GM12891 (cell line): ENCODE data around the gene PGM2.

Source experiments
- PAX5 ChIP-seq: IDR thresholded peaks from 2 replicates; pipeline ENCODE4 v1.6.1; 2011; ENCODE audit warnings: low read length, moderate library complexity, mild to moderate bottlenecking; ENCODE audit not compliant: insufficient read depth, severe bottlenecking
- POLR2A ChIP-seq: IDR thresholded peaks from 2 replicates; pipeline ENCODE4 v1.6.1; 2011; ENCODE audit warnings: low read depth, low read length, control low read depth
- POLR2AphosphoS5 ChIP-seq: IDR thresholded peaks from 2 replicates; pipeline ENCODE4 v1.6.1; 2011; ENCODE audit warnings: low read depth, low read length, control low read depth
- POU2F2 ChIP-seq: IDR thresholded peaks from 2 replicates; pipeline ENCODE4 v1.6.1; 2011; ENCODE audit warnings: low read depth, mild to moderate bottlenecking, control low read depth, low read length, moderate library complexity
- SPI1 ChIP-seq: IDR thresholded peaks from 2 replicates; pipeline ENCODE4 v1.6.1; 2011; ENCODE audit warnings: low read depth, low read length, control low read depth
- TAF1 ChIP-seq: IDR thresholded peaks from 2 replicates; pipeline ENCODE4 v1.6.1; 2011; ENCODE audit warnings: low read depth, low read length, control low read depth

DNA sequence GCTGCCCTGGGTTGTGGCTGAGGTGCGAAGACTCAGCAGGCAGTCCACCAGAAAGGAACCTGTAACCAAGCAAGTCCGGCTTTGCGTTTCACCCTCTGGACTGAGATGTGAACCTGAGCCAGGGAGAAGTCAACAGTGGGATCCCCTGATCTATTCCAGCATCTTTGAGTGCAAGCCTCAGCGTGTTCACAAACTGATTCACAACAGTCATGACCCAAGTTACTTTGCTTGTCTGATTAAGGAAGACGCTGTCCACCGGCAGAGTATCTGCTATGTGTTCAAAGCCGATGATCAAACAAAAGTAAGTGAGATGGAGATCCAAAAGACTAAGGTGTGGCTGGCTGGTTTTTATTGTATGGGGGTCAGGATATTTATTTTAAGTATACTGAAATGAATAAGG lies 75.7 kb downstream of the PGM2 start:
- no peak for TF ChIP-seq POLR2AphosphoS5
- no peak for TF ChIP-seq POLR2A
- TF ChIP-seq TAF1, result no peak
- TF ChIP-seq POU2F2, result no peak
- TF ChIP-seq SPI1, result no peak
- TF ChIP-seq PAX5, result no peak
